Sigmoid colon (tissue), 4 donors: ENCODE results near the gene ZSCAN21.
"Not testable (repeated sequence)": the region's sequence is repeated elsewhere in the genome, so short reads cannot be mapped to it uniquely, and the experiment has no call there.

Experiments used
- POLR2AphosphoS5 ChIP-seq, 4 donors: sonication (generic); formaldehyde crosslinking; IDR thresholded peaks; one replicate each; pipeline ENCODE4 v1.6.1; 2017; ENCODE audit warnings: antibody characterized with exemption in 4 of 4
- TF ChIP-seq, protein P1 (sequence below), 4 experiments: fragments of 450-650 bp in 3 of 4; fragments of 200-600 bp in 1 of 4; IDR thresholded peaks; one replicate each; pipeline ENCODE4 v1.5.1; 2016 to 2019; ENCODE audit warnings: antibody characterized with exemption in 4 of 4, mild to moderate bottlenecking in 3 of 4, moderate library complexity in 2 of 4

DNA sequence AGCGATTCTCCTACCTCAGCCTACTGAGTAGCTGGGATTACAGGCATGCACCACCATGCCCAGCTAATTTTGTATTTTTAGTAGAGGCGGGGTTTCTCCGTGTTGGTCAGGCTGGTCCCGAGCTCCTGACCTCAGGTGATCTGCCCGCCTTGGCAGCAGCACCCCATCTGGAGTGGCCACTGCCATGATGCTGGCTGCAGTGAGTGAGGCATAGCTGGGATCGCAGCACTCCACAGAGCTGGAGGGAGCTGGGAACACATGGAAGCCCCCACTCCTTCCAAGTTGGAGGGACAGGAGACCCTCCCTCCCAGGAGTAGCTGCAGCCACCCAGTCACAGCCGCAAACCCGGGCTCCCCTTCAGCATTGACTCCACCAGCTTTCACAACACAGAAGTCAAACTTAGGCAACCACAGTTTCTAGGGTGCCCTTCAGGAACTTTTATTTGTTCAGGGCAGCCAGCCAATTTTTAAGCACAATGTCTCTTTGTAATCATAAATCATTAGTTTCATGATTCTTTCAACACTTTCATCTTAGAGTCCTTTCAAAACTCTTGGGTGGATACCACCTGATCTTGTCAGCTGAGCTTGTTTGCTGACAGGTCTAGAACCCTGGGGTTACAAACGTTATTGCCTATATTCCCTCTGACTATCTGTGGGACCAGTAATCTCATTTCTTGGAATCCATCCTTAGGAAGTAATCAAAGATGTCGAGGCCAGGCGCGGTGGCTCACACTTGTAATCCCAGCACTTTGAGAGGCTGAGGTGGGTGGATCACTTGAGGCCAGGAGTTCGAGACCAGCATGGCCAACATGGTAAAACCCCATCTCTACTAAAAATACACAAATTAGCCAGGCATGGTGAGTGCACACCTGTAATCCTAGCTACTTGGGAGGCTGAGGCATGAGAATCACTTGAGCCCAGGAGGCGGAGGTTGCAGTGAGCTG is 36.9 kb upstream of the ZSCAN21 start:
- not testable (repeated sequence) for TF ChIP-seq POLR2AphosphoS5 (IDR thresholded peaks at IDR 0.05)
- TF ChIP-seq, protein P1, sequence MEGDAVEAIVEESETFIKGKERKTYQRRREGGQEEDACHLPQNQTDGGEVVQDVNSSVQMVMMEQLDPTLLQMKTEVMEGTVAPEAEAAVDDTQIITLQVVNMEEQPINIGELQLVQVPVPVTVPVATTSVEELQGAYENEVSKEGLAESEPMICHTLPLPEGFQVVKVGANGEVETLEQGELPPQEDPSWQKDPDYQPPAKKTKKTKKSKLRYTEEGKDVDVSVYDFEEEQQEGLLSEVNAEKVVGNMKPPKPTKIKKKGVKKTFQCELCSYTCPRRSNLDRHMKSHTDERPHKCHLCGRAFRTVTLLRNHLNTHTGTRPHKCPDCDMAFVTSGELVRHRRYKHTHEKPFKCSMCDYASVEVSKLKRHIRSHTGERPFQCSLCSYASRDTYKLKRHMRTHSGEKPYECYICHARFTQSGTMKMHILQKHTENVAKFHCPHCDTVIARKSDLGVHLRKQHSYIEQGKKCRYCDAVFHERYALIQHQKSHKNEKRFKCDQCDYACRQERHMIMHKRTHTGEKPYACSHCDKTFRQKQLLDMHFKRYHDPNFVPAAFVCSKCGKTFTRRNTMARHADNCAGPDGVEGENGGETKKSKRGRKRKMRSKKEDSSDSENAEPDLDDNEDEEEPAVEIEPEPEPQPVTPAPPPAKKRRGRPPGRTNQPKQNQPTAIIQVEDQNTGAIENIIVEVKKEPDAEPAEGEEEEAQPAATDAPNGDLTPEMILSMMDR (IDR thresholded peaks at IDR 0.05): not testable (repeated sequence)
